ENCODE measurements around the gene STAP1.

DNA sequence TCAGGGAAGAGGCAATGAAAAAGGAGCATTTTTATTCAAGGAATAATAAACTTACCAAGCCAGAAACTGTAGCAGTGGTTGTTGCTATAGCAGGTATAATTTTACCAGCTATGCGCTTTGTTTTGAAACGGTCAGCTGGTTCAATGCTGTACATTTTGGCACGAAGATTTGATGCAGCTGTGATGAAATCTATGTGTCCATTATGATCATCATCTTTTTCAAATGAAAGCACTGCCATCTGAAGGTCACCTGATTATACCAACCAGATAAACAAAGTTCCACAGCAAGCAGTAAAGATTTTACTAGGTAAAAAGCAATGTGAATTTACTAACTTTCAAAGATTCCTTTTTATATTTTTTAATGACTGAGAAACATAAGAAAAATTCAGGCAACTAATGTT lies 66.4 kb downstream of the STAP1 start:
- TF ChIP-seq KAT7 (CRISPR knock-in tag; IDR thresholded peaks at IDR 0.05; ENCODE audit: borderline replicate concordance) (no peak), ZNF138 (CRISPR knock-in tag; conservative IDR thresholded peaks at IDR 0.05) (no peak), OVOL2 (CRISPR knock-in tag; IDR thresholded peaks at IDR 0.05; ENCODE audit: borderline replicate concordance) (no peak)
- TF ChIP-seq, protein P1, sequence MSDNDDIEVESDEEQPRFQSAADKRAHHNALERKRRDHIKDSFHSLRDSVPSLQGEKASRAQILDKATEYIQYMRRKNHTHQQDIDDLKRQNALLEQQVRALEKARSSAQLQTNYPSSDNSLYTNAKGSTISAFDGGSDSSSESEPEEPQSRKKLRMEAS (CRISPR knock-in tag; IDR thresholded peaks at IDR 0.05) = no peak
- TF ChIP-seq, protein P2, sequence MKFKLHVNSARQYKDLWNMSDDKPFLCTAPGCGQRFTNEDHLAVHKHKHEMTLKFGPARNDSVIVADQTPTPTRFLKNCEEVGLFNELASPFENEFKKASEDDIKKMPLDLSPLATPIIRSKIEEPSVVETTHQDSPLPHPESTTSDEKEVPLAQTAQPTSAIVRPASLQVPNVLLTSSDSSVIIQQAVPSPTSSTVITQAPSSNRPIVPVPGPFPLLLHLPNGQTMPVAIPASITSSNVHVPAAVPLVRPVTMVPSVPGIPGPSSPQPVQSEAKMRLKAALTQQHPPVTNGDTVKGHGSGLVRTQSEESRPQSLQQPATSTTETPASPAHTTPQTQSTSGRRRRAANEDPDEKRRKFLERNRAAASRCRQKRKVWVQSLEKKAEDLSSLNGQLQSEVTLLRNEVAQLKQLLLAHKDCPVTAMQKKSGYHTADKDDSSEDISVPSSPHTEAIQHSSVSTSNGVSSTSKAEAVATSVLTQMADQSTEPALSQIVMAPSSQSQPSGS (CRISPR knock-in tag; IDR thresholded peaks at IDR 0.05; ENCODE audit: borderline replicate concordance, low read depth) = no peak
- TF ChIP-seq, protein P3, sequence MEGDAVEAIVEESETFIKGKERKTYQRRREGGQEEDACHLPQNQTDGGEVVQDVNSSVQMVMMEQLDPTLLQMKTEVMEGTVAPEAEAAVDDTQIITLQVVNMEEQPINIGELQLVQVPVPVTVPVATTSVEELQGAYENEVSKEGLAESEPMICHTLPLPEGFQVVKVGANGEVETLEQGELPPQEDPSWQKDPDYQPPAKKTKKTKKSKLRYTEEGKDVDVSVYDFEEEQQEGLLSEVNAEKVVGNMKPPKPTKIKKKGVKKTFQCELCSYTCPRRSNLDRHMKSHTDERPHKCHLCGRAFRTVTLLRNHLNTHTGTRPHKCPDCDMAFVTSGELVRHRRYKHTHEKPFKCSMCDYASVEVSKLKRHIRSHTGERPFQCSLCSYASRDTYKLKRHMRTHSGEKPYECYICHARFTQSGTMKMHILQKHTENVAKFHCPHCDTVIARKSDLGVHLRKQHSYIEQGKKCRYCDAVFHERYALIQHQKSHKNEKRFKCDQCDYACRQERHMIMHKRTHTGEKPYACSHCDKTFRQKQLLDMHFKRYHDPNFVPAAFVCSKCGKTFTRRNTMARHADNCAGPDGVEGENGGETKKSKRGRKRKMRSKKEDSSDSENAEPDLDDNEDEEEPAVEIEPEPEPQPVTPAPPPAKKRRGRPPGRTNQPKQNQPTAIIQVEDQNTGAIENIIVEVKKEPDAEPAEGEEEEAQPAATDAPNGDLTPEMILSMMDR (IDR thresholded peaks at IDR 0.05) = no peak
- TF ChIP-seq, protein P4, sequence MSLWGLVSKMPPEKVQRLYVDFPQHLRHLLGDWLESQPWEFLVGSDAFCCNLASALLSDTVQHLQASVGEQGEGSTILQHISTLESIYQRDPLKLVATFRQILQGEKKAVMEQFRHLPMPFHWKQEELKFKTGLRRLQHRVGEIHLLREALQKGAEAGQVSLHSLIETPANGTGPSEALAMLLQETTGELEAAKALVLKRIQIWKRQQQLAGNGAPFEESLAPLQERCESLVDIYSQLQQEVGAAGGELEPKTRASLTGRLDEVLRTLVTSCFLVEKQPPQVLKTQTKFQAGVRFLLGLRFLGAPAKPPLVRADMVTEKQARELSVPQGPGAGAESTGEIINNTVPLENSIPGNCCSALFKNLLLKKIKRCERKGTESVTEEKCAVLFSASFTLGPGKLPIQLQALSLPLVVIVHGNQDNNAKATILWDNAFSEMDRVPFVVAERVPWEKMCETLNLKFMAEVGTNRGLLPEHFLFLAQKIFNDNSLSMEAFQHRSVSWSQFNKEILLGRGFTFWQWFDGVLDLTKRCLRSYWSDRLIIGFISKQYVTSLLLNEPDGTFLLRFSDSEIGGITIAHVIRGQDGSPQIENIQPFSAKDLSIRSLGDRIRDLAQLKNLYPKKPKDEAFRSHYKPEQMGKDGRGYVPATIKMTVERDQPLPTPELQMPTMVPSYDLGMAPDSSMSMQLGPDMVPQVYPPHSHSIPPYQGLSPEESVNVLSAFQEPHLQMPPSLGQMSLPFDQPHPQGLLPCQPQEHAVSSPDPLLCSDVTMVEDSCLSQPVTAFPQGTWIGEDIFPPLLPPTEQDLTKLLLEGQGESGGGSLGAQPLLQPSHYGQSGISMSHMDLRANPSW (CRISPR knock-in tag; conservative IDR thresholded peaks at IDR 0.05; ENCODE audit: low read depth) = no peak
